SK-MEL-5 (cell line): ENCODE measurements around the gene GGTLC2. TPM values are rescaled to one million over a fixed set of nuclear protein-coding genes. Genes with fewer than 3 reads are reported as not detected.
"Not testable (repeated sequence)": the region's sequence is repeated elsewhere in the genome, so short reads cannot be mapped to it uniquely, and the experiment has no call there.

Experiments used
- DNase-seq: peaks from one replicate; pipeline ENCODE4 v3.0.0-alpha.2; 2016; ENCODE audit warnings: low read depth, low spot score
- in situ Hi-C: cut with HindIII; loops from 2 replicates; pipeline ENCODE4 v1.10.0; 2016; ENCODE audit warnings: low sequenced_read_pairs, high pct_unique_total_duplicates, low pct_unique_long_range_greater_than_20kb
- polyA plus RNA-seq, 2 experiments: library from polyadenylated mRNA; depleted of rRNA; stranded (reverse); fragments of >200 nt; gene quantifications; 2 replicates each; pipeline ENCODE4 v1.2.3, GENCODE V29; 2015
- total RNA-seq: library from RNA; depleted of rRNA; stranded (reverse); fragments of >200 nt; shearing (Covaris generic); gene quantifications from 2 replicates; pipeline ENCODE4 v1.2.3, GENCODE V29; 2014; rRNA removed

Gene GGTLC2
- total RNA-seq = not detected in 2 replicates
- not detected in 2 replicates for polyA plus RNA-seq (2015; cell fraction: cytosol; rRNA removed)
- polyA plus RNA-seq (2015; cell fraction: nucleus; rRNA removed) = not detected in 2 replicates

- DNase-seq, in situ Hi-C loops: not testable (repeated sequence)
Measured at GRCh38 chr22:22644314-22644713, at the start of gene GGTLC2. Gene GGTLC2, plus strand, starts transcription at chr22:22644614. Its CDS starts 1,732 bp downstream, at chr22:22646346.

GRCh38 chr22:22595001-22595835 lies 49.2 kb upstream of the GGTLC2 start:
- no peak for DNase-seq
- in situ Hi-C loops = no loop called here

DNA sequence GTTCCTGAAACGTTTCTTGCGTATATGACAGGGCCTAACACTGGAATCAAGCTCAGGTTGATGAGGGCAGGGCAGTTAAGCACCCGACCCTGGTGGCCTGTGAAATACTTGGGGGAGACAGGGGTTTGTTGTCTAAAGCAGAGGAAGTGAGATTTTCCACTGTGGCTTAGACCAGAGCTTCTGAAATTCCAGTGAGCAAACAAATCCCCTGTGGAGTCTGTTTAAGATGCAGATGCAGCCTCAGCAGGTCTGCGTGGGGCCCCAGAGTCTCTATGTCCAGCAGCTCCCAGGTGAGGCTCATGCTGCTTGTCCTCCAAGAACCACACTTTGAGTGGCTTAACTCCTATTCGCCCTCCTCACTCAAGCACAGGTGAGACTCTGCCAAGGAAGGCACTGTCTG lies 46.3 kb upstream of the GGTLC2 start:
- in situ Hi-C loops = no loop called here
- DNase-seq = no peak

- no peak for DNase-seq
- in situ Hi-C loops = no loop called here
Measured at GRCh38 chr22:22599248-22599647, 45.2 kb upstream of the GGTLC2 start.

- in situ Hi-C loops = no loop called here
Measured at GRCh38 chr22:22600531-22601261, 43.7 kb upstream of the GGTLC2 start.

GRCh38 chr22:22603470-22603947 lies 40.9 kb upstream of the GGTLC2 start:
- in situ Hi-C loops = no loop called here
- DNase-seq = no peak

More at GRCh38 chr22:22600531-22601261, 43.7 kb upstream of the GGTLC2 start:
- no peak for DNase-seq

DNA sequence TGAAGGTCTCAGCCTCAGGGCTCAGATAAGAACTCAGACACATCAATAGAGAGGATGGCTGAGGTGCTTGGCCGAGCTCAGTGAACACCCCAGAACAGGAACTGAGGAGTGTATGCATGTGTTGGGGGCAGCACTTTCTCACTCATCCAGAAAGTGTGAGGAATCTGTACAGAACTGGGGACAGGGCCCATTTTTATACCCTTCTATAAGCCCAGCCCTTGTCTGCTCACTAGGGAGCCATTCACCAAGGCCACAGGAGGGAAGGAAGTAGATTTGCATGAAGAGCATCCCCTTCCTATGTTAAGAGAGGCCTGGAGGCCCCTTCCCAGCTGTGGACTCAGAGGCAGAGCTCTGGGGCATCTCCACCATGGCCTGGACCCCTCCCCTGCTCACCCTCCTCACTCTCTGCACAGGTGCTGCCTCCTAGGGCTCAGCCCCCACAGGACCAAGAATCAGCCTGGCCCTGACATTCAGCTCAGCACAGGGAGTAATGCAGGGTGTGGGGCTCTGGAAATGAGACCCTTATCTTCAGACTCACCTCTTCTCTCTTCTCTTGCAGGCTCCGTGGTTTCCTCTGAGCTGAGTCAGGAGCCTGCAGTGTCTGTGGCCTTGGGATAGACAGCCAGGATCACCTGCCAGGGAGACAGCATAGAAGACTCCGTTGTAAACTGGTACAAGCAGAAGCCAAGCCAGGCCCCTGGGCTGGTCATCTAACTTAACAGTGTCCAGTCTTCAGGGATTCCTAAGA lies 39.9 kb upstream of the GGTLC2 start:
- DNase-seq = no peak
- in situ Hi-C loops = no loop called here

DNA sequence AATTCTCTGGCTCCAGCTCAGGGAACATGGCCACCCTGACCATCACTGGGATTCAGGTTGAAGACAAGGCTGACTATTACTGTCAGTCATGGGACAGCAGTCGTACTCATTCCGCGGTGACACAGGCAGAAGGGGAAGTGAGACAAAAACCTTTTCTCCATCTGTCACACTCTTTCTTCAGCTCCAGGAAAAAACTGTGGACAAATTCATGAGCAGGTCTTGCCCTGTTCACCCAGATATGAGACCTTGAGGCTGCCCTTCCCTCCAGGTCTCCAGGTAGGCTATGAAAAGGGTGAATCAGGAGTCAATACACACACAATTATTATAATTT lies 39.4 kb upstream of the GGTLC2 start:
- in situ Hi-C loops = no loop called here
- no peak for DNase-seq

DNA sequence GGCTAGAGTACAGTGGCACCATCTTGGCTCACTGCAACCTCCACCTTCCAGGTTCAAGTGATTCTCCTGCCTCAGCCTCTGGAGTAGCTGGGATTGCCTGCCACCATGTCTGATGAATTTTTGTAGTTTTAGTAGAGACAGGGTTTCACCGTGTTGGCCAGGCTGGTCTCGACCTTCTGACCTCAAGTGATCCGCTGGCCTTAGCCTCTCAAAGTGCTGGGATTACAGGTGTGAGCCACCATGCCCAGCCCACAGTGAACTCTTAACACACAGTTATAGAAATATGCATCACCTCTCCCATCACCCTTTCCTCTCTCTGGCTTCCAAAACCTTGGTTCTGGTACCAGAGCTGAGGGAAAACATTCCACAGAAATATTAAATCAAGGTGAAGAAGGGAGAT lies 36.4 kb upstream of the GGTLC2 start:
- in situ Hi-C loops, DNase-seq: not testable (repeated sequence)

GRCh38 chr22:22609291-22609690 lies 35.1 kb upstream of the GGTLC2 start:
- DNase-seq = no peak
- in situ Hi-C loops = no loop called here

DNA sequence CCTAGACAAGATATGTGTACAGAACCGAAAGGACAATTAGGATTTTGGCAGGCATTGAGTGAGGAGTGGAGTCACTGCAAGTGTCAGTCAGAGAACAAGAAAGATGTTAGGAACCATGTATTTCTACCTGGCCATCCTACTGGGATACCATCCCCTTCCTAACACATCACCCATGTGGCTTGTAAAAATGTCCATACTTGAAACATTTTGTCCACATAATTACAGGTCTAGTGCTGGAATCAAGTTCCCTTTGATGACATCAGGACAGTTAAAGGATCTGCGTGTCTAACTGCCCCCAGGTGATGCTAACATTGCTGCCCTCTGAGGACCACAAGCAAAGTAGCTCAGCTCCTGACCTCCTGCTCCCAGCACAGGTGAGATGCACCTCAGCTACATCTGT lies 31.9 kb upstream of the GGTLC2 start:
- in situ Hi-C loops = no loop called here
- no peak for DNase-seq

DNA sequence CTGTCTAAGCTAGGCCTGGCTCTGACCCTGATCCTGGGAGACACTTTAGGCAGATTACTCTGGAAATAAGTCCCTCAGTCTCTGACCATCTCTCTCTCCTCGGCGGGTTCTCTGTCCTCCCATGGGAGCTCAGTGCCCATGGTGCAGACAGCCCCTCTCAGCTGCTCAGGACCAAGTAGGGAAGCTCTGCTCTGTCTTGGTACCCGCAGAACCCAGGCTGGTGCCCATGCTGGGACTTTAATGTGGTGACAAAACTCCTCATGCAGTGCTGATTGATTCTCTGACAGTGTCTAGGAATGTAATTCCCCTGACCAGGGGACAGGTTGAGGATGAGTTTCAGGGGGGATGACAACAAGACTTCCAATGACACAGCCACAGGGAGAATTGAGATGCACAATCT lies 30.3 kb upstream of the GGTLC2 start:
- no peak for DNase-seq
- in situ Hi-C loops = no loop called here

DNA sequence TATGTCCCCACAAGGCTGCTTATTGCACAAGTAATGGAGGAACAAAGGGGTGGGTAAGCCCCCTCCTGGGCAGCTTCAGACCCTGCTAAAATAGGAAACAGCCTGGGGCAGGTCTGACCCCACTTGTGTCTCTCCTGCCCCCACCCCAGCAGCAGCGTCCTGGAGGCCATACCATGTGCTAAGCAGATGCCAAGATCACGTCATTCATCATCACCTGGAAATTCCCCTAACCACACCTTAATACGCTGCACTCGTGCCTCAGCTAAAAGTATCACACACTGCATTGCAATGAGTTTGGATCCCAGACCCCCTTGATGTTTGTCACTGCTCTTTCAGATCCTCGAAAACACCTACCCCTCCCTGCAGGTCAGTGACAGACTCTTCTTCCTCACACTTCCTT lies 27.8 kb upstream of the GGTLC2 start:
- no peak for DNase-seq

GRCh38 chr22:22618448-22618847 lies 26.0 kb upstream of the GGTLC2 start:
- no peak for DNase-seq
- in situ Hi-C loops = no loop called here

More for the DNA sequence above, 27.8 kb upstream of the GGTLC2 start:
- in situ Hi-C loops = no loop called here

DNA sequence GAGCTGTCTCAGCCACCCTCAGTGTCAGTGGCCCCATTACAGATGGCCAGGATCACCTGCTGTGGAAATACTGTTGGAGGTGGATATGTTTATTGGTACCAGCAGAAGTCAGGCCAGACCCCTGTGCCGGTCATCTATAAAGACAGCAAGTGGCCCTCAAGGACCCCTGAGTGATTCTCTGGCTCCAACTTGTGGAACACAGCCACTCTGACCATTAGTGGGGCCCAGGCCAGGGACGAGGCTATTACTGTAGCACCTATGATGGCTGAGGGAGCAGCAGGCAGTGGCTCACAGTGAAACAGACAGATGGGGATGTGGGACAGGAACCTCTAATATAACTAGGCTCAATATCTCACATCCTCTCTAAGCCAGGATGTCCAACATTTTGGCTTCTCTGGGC lies 25.5 kb upstream of the GGTLC2 start:
- in situ Hi-C loops = no loop called here

GRCh38 chr22:22619765-22620414 lies 24.5 kb upstream of the GGTLC2 start:
- DNase-seq = no peak
- in situ Hi-C loops = no loop called here

More for the DNA sequence above, 25.5 kb upstream of the GGTLC2 start:
- DNase-seq = no peak
